ENCODE results near the gene FAM131A. TPM values are rescaled to one million over a fixed set of nuclear protein-coding genes. Genes with fewer than 3 reads are reported as not detected.

FAM131A gene
- total and polyA plus RNA-seq, 2 donors (not counting 1 experiment from before 2014, with no cell fraction given) = 11.7 to 13.4 TPM

DNA sequence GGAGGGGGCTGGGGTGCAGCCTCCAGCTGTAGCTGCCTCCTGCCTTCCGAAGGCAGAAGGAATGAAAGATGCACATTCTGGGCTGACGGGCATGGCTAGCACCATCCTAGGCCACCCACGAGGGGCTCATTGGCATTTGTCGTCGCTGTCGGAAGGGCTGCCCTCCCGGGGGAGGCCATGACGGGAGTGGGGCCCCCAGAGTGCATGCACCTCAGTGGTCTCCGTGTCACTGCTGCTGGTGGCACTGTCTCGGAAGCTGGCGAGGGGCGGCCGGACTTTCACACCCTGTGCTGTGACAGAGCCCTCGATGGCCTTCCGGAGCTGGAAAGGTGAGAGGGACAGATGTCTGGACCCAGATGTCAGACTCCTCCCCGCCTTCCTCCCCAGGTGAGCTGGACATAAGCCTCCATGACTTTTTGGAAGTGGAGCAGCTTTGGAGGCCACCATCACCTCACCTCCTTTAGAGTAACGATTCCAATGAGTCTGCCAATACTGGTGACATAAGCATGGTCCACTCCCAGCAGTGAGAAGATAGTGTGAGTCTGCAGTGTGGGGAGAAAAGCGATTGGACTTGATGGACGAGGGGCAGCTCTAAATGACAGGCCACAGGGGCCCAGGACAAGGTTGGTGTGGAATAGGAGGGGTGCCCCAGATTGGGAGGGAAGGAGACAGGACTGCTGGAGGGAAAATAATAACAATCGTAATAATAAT lies 9.2 kb downstream of the FAM131A start:
- ATAC-seq (ENCODE audit: low read depth) = no peak
- no peak for TF ChIP-seq EZH2 (IDR thresholded peaks at IDR 0.05; ENCODE audit: borderline replicate concordance, insufficient read depth, low read depth, low read length, poor library complexity, severe bottlenecking)

DNA sequence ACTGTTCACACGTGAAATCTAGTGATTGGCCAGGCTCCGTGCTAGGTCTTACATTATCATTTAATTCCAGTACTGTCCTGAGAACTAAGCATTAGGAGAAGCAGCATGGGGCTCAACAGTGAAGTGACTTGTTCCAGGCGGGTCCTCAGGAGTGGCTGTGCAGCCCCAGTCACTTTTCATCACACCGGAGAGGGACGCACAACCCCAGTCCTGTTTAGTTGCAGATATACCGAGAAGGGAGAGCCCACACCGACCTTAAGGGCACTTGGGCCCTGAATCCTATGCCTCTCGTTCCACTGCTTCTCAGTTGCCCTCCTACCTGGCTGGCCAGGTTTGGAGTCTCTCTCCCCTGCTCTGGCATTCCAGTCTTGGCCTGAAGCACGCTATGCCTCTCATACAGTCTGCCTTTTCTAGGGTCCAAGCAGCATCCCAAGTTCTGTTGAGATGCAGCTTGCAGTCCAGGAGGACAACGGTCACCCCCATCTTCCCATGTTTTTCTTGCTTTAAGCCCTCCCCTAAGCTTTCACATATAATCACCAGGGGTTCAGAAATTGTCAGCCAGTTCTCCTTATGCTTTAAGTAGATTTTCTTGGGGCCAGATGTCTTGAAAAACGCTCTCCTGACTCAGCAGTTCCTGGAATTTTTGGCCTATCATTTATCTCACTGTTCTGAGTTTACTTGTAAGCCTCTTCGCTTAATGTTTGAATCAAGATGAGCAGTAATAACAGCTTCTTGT lies 10.1 kb downstream of the FAM131A start:
- no peaks in the 10 kb centered on the region for H3K9me3 ChIP-seq (ENCODE audit: control extremely low read depth in 1 of 3, control insufficient read depth in 2 of 3, insufficient read depth in 1 of 3, low read length in 2 of 3)
- 91% methylated on average over 10 of the region's 12 CpGs for WGBS (ENCODE audit: insufficient coverage)
- no peak overlapping the region for H3K27ac Mint-ChIP-seq
- H3K27me3 ChIP-seq (replicated peaks in 1 of 4; ENCODE audit: control extremely low read depth in 1 of 4, control insufficient read depth in 3 of 4, insufficient read depth in 4 of 4, low read length in 3 of 4) = no peaks in the 10 kb centered on the region
- no peak overlapping the region for H3K4me3 Mint-ChIP-seq
- H2AFZ ChIP-seq (ENCODE audit: insufficient read depth, low read depth, low read length, poor library complexity, severe bottlenecking) = no peak overlapping the region
- no peaks in the 10 kb centered on the region for H3K4me1 ChIP-seq (ENCODE audit: control insufficient read depth in 2 of 2, insufficient read depth in 2 of 2, low read length in 2 of 2)
- H3K27me3 Mint-ChIP-seq = no peaks in the 10 kb centered on the region
- no peak for DNase-seq
- H3K9me3 Mint-ChIP-seq (ENCODE audit: insufficient read depth) = no peaks in the 10 kb centered on the region
- no peak overlapping the region for H3K4me3 ChIP-seq (ENCODE audit: control extremely low read depth in 1 of 5, extremely low read depth in 1 of 5, insufficient read depth in 1 of 5, low read depth in 2 of 5, low read length in 4 of 5)
- peaks cover 0 to 4% of the 10 kb centered on the region in 2 experiments for H3K36me3 ChIP-seq (replicated peaks in 1 of 2; ENCODE audit: control extremely low read depth in 1 of 2, control insufficient read depth in 1 of 2, extremely low read depth in 1 of 2, insufficient read depth in 2 of 2, low read length in 1 of 2)
- ChIA-PET POLR2A (no interaction called here), CTCF (interaction anchor here (0.6 to 1.4 kb wide), 3 partner anchors 28 to 166 kb away, joined by 3 read pairs; no protein-coding TSS in a partner anchor)
- H3K27ac ChIP-seq (ENCODE audit: low read length in 2 of 2) = no peak overlapping the region
- H3K79me2 ChIP-seq (ENCODE audit: control insufficient read depth, insufficient read depth, low read length) = no peaks in the 10 kb centered on the region
- ATAC-seq (ENCODE audit: low read depth) = no peak
- TF ChIP-seq EZH2 (IDR thresholded peaks at IDR 0.05; ENCODE audit: borderline replicate concordance, insufficient read depth, low read depth, low read length, poor library complexity, severe bottlenecking) = no peak
- TF ChIP-seq, protein P1, sequence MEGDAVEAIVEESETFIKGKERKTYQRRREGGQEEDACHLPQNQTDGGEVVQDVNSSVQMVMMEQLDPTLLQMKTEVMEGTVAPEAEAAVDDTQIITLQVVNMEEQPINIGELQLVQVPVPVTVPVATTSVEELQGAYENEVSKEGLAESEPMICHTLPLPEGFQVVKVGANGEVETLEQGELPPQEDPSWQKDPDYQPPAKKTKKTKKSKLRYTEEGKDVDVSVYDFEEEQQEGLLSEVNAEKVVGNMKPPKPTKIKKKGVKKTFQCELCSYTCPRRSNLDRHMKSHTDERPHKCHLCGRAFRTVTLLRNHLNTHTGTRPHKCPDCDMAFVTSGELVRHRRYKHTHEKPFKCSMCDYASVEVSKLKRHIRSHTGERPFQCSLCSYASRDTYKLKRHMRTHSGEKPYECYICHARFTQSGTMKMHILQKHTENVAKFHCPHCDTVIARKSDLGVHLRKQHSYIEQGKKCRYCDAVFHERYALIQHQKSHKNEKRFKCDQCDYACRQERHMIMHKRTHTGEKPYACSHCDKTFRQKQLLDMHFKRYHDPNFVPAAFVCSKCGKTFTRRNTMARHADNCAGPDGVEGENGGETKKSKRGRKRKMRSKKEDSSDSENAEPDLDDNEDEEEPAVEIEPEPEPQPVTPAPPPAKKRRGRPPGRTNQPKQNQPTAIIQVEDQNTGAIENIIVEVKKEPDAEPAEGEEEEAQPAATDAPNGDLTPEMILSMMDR (IDR thresholded peaks at IDR 0.05) = no peak
- intact Hi-C loops (cut with micrococcal nuclease) = no loop called here
- H3K4me2 ChIP-seq (replicated peaks; ENCODE audit: low read depth, low read length, poor library complexity, severe bottlenecking) = no peak overlapping the region
- H4K20me1 ChIP-seq (ENCODE audit: control insufficient read depth, insufficient read depth, low read length, poor library complexity, severe bottlenecking) = no peaks in the 10 kb centered on the region
- H3K9ac ChIP-seq (ENCODE audit: low read length) = no peak overlapping the region
- no peaks in the 10 kb centered on the region for H3K4me1 Mint-ChIP-seq

More for the DNA sequence above, 9.2 kb downstream of the FAM131A start:
- POLR2A ChIA-PET = no interaction called here
- Histone ChIP-seq H3K4me1 (ENCODE audit: control insufficient read depth in 2 of 2, insufficient read depth in 2 of 2, low read length in 2 of 2) (no peaks in the 10 kb centered on the region), H3K4me3 (ENCODE audit: control extremely low read depth in 1 of 5, extremely low read depth in 1 of 5, insufficient read depth in 1 of 5, low read depth in 2 of 5, low read length in 4 of 5) (no peak overlapping the region), H3K27ac (ENCODE audit: low read length in 2 of 2) (no peak overlapping the region), H3K27me3 (replicated peaks in 1 of 4; ENCODE audit: control extremely low read depth in 1 of 4, control insufficient read depth in 3 of 4, insufficient read depth in 4 of 4, low read length in 3 of 4) (no peaks in the 10 kb centered on the region), H3K79me2 (ENCODE audit: control insufficient read depth, insufficient read depth, low read length) (no peaks in the 10 kb centered on the region), H2AFZ (ENCODE audit: insufficient read depth, low read depth, low read length, poor library complexity, severe bottlenecking) (no peak overlapping the region), H3K9me3 (ENCODE audit: control extremely low read depth in 1 of 3, control insufficient read depth in 2 of 3, insufficient read depth in 1 of 3, low read length in 2 of 3) (no peaks in the 10 kb centered on the region), H3K4me2 (replicated peaks; ENCODE audit: low read depth, low read length, poor library complexity, severe bottlenecking) (no peak overlapping the region), H4K20me1 (ENCODE audit: control insufficient read depth, insufficient read depth, low read length, poor library complexity, severe bottlenecking) (no peaks in the 10 kb centered on the region), H3K36me3 (replicated peaks in 1 of 2; ENCODE audit: control extremely low read depth in 1 of 2, control insufficient read depth in 1 of 2, extremely low read depth in 1 of 2, insufficient read depth in 2 of 2, low read length in 1 of 2) (peaks cover 0 to 4% of the 10 kb centered on the region in 2 experiments), H3K9ac (ENCODE audit: low read length) (no peak overlapping the region)
- no peaks in the 10 kb centered on the region for H3K4me1 Mint-ChIP-seq
- no peak overlapping the region for H3K4me3 Mint-ChIP-seq
- H3K9me3 Mint-ChIP-seq (ENCODE audit: insufficient read depth) = no peaks in the 10 kb centered on the region
- WGBS (ENCODE audit: insufficient coverage) = 98% methylated on average over 18 of the region's 20 CpGs
- no peak for DNase-seq
- H3K27me3 Mint-ChIP-seq = no peaks in the 10 kb centered on the region
- intact Hi-C loops (cut with micrococcal nuclease) = no loop called here
- CTCF ChIA-PET = no interaction called here
- H3K27ac Mint-ChIP-seq = no peak overlapping the region
